Keratinocyte (primary cell): ENCODE results near the gene PCDHGB6. TPM values are rescaled to one million over a fixed set of nuclear protein-coding genes. Genes with fewer than 3 reads are reported as not detected.
"Not testable (repeated sequence)": the region's sequence is repeated elsewhere in the genome, so short reads cannot be mapped to it uniquely, and the experiment has no call there.

Experiments used
- DNase-seq: peaks from one replicate; pipeline ENCODE4 v3.0.0-alpha.2; 2011; ENCODE audit warnings: low read depth, missing footprints, low spot score
- FAIRE-seq: peaks from 2 replicates; lab custom pipeline; 2011; peaks lifted over from hg19 to GRCh38; lab: Jason Lieb, UNC
- H2AFZ ChIP-seq: 2 replicates; pipeline ENCODE4 v1.6.0; 2012; ENCODE audit warnings: low read length, control low read depth, inconsistent platforms; ENCODE audit not compliant: control insufficient read depth
- H3K27ac ChIP-seq: 2 replicates; pipeline ENCODE4 v1.5.1; 2011; ENCODE audit warnings: low read length; ENCODE audit not compliant: control insufficient read depth, insufficient read depth
- H3K27me3 ChIP-seq: 3 replicates; pipeline ENCODE4 v1.6.0; 2011; ENCODE audit warnings: low read length; ENCODE audit not compliant: control insufficient read depth, insufficient read depth; ENCODE audit errors: extremely low read depth
- H3K36me3 ChIP-seq, 2 experiments: 2 replicates in 1 of 2; 3 replicates in 1 of 2; pipeline ENCODE4 v1.5.1; 2011; ENCODE audit warnings: low read length in 2 of 2, mild to moderate bottlenecking in 1 of 2; ENCODE audit not compliant: control insufficient read depth in 2 of 2, insufficient read depth in 2 of 2; ENCODE audit errors: extremely low read depth in 1 of 2
- H3K4me1 ChIP-seq: 3 replicates; pipeline ENCODE4 v1.5.1; 2011; ENCODE audit warnings: low read length; ENCODE audit not compliant: control insufficient read depth, insufficient read depth; ENCODE audit errors: extremely low read depth
- H3K4me2 ChIP-seq: 3 replicates; pipeline ENCODE4 v1.6.0; 2011; ENCODE audit warnings: low read depth, low read length; ENCODE audit not compliant: control insufficient read depth, insufficient read depth; ENCODE audit errors: extremely low read depth
- H3K4me3 ChIP-seq, 3 experiments: fragments of 200-600 bp in 1 of 3; sonication (generic) in 1 of 3; 2 replicates in 2 of 3; 3 replicates in 1 of 3; pipeline ENCODE4 v1.5.1; 2011 to 2016; ENCODE audit warnings: low read length in 3 of 3, mild to moderate bottlenecking in 3 of 3, control low read depth in 2 of 3, inconsistent platforms in 1 of 3, low read depth in 1 of 3, mixed read lengths in 1 of 3, mixed run types in 1 of 3, moderate library complexity in 1 of 3; ENCODE audit not compliant: control insufficient read depth in 2 of 3, insufficient read depth in 2 of 3; ENCODE audit errors: extremely low read depth in 1 of 3
- H3K79me2 ChIP-seq: 2 replicates; pipeline ENCODE4 v1.6.0; 2012; ENCODE audit warnings: low read length; ENCODE audit not compliant: control insufficient read depth, insufficient read depth
- H3K9ac ChIP-seq: 3 replicates; pipeline ENCODE4 v1.6.0; 2011; ENCODE audit warnings: low read length; ENCODE audit not compliant: control insufficient read depth, insufficient read depth; ENCODE audit errors: extremely low read depth
- H3K9me1 ChIP-seq: 3 replicates; pipeline ENCODE4 v1.6.0; 2011; ENCODE audit warnings: low read length; ENCODE audit not compliant: control insufficient read depth, insufficient read depth; ENCODE audit errors: extremely low read depth
- H3K9me3 ChIP-seq: 2 replicates; pipeline ENCODE4 v1.5.1; 2012; ENCODE audit warnings: low read depth, low read length; ENCODE audit not compliant: control insufficient read depth
- H4K20me1 ChIP-seq: 3 replicates; pipeline ENCODE4 v1.6.0; 2011; ENCODE audit warnings: low read length; ENCODE audit not compliant: control insufficient read depth, insufficient read depth; ENCODE audit errors: extremely low read depth
- EZH2 ChIP-seq: IDR thresholded peaks from one replicate; pipeline ENCODE4 v1.6.1; 2012; ENCODE audit warnings: inconsistent platforms, mild to moderate bottlenecking, low read length, moderate library complexity
- dilution Hi-C: fragments of 300-500 bp; cut with MboI; formaldehyde crosslinking; loops from one replicate; pipeline ENCODE4 v1.7.0; 2020; ENCODE audit warnings: low sequenced_read_pairs; ENCODE audit not compliant: extremely low pct_ligation_motif_present
- polyA plus RNA-seq, 5 experiments: library from polyadenylated mRNA; depleted of rRNA in 3 of 5; stranded (reverse) in 3 of 5; stranded (forward) in 1 of 5; unstranded in 1 of 5; fragments of >200 nt; gene quantifications; 1 replicate in 1 of 5; 2 replicates in 3 of 5; 3 replicates in 1 of 5; pipeline versions ENCODE4 v1.2.1 to v1.2.3, GENCODE V29; 2011 to 2012; ENCODE audit warnings: missing spikeins in 2 of 5, low read depth in 1 of 5, low replicate concordance in 1 of 5
- TF ChIP-seq, protein P1 (sequence below), 3 experiments: IDR thresholded peaks in 1 of 3; conservative IDR thresholded peaks in 1 of 3; optimal IDR thresholded peaks in 1 of 3; 2 replicates in 2 of 3; 3 replicates in 1 of 3; pipeline versions ENCODE3 to v1.5.1; 2011; ENCODE audit warnings: low read length in 3 of 3, mild to moderate bottlenecking in 3 of 3, moderate library complexity in 2 of 3, control low read depth in 1 of 3, inconsistent platforms in 1 of 3; ENCODE audit not compliant: insufficient read depth in 2 of 3; ENCODE audit errors: extremely low read depth in 1 of 3

PCDHGB6 gene
- polyA plus RNA-seq, 1 donor (not counting 4 experiments of a cell fraction or from before 2014, with no cell fraction given): 0.30 TPM

DNA sequence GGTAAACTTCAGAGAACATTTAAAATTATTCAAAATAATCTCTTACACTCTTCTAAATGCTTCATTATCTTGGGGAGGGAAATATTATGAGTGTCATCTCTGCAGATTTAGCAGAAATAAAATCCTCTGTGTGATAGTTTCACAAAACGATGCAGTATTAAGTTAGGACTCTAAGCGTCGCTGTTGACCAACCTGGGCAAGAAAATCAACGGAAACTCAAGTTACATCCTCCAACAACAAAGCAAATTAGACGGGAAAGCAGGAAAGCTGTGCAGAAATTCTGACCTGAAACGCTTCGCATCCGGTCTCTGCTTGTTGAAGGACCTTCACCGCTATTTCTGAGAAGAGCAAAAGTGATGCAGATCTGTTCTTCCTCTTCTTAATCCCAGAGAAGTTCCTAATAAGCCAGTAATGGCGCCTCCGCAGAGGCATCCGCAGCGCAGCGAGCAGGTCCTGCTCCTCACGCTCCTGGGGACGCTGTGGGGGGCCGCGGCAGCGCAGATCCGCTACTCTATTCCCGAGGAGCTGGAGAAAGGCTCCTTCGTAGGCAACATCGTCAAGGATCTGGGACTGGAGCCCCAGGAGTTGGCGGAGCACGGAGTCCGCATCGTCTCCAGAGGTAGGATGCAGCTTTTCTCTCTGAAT, 34.0 kb upstream of the PCDHGB6 start, which contains the start of gene PCDHGA6:
TSS of gene PCDHGA6 (plus strand) at position 219 of the 645 bp plus-strand sequence. CDS start at position 412, 193 bp downstream.
- Histone ChIP-seq H3K79me2 (no peaks in the 10 kb centered on the region), H3K9ac (no peak within 1 kb of the TSS), H3K36me3 (no peaks in the 10 kb centered on the region), H3K9me1 (no peaks in the 10 kb centered on the region), H3K27me3 (peaks cover 33% of the 10 kb centered on the region), H3K4me1 (no peaks in the 10 kb centered on the region), H3K9me3 (peaks cover 24% of the 10 kb centered on the region), H3K4me2 (peak within 1 kb of the TSS; percentile 7), H4K20me1 (no peaks in the 10 kb centered on the region), H3K27ac (no peak within 1 kb of the TSS), H3K4me3 (no peak within 1 kb of the TSS), H2AFZ (peak within 1 kb of the TSS; percentile 11)
- FAIRE-seq (no peak), DNase-seq (no peak)
- dilution Hi-C loops: no loop called here
- TF ChIP-seq, protein P1, sequence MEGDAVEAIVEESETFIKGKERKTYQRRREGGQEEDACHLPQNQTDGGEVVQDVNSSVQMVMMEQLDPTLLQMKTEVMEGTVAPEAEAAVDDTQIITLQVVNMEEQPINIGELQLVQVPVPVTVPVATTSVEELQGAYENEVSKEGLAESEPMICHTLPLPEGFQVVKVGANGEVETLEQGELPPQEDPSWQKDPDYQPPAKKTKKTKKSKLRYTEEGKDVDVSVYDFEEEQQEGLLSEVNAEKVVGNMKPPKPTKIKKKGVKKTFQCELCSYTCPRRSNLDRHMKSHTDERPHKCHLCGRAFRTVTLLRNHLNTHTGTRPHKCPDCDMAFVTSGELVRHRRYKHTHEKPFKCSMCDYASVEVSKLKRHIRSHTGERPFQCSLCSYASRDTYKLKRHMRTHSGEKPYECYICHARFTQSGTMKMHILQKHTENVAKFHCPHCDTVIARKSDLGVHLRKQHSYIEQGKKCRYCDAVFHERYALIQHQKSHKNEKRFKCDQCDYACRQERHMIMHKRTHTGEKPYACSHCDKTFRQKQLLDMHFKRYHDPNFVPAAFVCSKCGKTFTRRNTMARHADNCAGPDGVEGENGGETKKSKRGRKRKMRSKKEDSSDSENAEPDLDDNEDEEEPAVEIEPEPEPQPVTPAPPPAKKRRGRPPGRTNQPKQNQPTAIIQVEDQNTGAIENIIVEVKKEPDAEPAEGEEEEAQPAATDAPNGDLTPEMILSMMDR (optimal IDR thresholded peaks at IDR 0.05 in 1 of 3, IDR thresholded peaks at IDR 0.05 in 1 of 3, conservative IDR thresholded peaks at IDR 0.05 in 1 of 3; ENCODE audit: extremely low read depth in 1 of 3, insufficient read depth in 2 of 3, low read length in 3 of 3): peak in 2 of 3 experiments; percentile 31 to 33
- TF ChIP-seq EZH2: no peak

DNA sequence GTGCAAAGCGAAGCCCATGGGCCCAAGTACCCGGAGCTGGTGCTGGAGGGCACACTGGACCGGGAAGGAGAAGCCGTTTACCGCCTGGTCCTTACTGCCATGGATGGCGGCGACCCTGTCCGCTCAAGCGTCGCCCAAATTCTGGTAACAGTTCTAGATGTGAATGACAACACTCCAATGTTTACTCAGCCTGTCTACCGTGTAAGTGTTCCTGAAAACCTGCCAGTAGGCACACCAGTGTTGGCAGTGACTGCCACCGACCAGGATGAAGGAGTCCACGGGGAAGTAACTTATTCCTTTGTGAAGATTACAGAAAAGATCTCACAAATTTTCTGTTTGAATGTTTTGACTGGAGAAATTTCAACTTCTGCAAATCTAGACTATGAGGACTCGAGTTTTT, 33.2 kb upstream of the PCDHGB6 start:
- Histone ChIP-seq H3K79me2 (no peaks in the 10 kb centered on the region), H3K4me3 (no peak overlapping the region), H3K4me1 (no peaks in the 10 kb centered on the region), H3K9me3 (peaks cover 24% of the 10 kb centered on the region), H3K27me3 (peaks cover 33% of the 10 kb centered on the region), H3K36me3 (no peaks in the 10 kb centered on the region), H3K9ac (no peak overlapping the region), H3K4me2 (no peak overlapping the region), H4K20me1 (no peaks in the 10 kb centered on the region), H3K9me1 (no peaks in the 10 kb centered on the region), H2AFZ (no peak overlapping the region), H3K27ac (no peak overlapping the region)
- dilution Hi-C loops: no loop called here
- FAIRE-seq: no peak
- DNase-seq: no peak
- TF ChIP-seq, protein P1 (optimal IDR thresholded peaks at IDR 0.05 in 1 of 3, IDR thresholded peaks at IDR 0.05 in 1 of 3, conservative IDR thresholded peaks at IDR 0.05 in 1 of 3; ENCODE audit: extremely low read depth in 1 of 3, insufficient read depth in 2 of 3, low read length in 3 of 3): no peak
- TF ChIP-seq EZH2: no peak

DNA sequence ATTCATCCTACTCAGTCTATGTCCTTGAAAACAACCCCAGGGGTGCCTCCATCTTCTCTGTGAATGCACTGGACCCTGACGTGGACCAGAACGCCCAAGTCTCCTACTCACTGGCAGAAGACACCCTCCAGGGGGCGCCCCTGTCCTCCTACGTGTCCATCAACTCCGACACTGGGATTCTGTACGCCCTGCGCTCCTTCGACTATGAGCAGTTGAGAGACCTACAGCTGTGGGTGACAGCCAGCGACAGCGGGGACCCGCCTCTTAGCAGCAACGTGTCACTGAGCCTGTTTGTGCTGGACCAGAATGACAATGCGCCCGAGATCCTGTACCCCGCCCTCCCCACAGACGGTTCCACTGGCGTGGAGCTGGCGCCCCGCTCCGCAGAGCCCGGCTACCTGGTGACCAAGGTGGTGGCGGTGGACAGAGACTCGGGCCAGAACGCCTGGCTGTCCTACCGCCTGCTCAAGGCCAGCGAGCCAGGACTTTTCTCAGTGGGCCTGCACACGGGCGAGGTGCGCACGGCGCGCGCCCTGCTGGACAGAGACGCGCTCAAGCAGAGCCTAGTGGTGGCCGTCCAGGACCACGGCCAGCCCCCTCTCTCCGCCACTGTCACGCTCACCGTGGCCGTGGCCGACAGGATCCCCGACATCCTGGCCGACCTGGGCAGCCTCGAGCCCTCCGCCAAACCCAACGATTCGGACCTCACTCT, 32.2 kb upstream of the PCDHGB6 start:
- H2AFZ ChIP-seq, H3K9ac ChIP-seq, dilution Hi-C loops, H3K4me1 ChIP-seq, FAIRE-seq, H3K79me2 ChIP-seq, DNase-seq, H3K4me3 ChIP-seq, H4K20me1 ChIP-seq, H3K9me1 ChIP-seq, H3K27ac ChIP-seq, H3K4me2 ChIP-seq, H3K36me3 ChIP-seq: not testable (repeated sequence)
- peaks cover 23% of the 10 kb centered on the region for H3K9me3 ChIP-seq
- peaks cover 26% of the 10 kb centered on the region for H3K27me3 ChIP-seq
